Skin of body (tissue), 2 donors: ENCODE measurements around the gene BHLHA15. TPM values are rescaled to one million over a fixed set of nuclear protein-coding genes. Genes with fewer than 3 reads are reported as not detected.

Experiments
- DNase-seq: peaks from one replicate; lab custom pipeline; 2025; lab: John Stamatoyannopoulos, UW
- total RNA-seq: library from RNA; depleted of rRNA; stranded (reverse); fragments of >200 nt; gene quantifications from one replicate; pipeline ENCODE4 v1.2.3, GENCODE V29; 2014

The BHLHA15 gene
- total RNA-seq = 0.49 TPM

- no peak for DNase-seq
Observed at GRCh38 chr7:98211221-98211675, at the start of gene BHLHA15. Gene BHLHA15, plus strand, starts transcription at chr7:98211439. Its CDS starts 871 bp downstream, at chr7:98212310.

DNA sequence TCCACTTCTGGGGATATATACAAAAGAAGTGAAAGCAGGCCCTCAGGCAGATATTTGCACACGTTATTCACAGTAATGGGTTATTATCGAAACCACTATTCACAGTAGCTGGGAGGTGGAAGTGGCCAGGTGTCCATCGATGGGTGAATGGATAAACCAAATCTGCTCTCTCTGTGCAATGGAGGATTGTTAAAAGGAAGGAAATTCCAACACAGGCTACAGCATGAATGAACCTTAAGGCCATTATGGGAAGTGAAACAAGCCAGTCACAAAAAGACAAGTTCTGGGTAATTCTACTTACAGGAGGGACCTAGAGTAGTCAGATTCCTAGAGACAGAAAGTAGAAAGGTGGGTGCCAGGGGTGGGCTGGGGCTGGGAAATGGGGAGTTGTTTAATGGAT, 48.5 kb upstream of the BHLHA15 start:
- no peak for DNase-seq

- DNase-seq = no peak
Observed at GRCh38 chr7:98163269-98163668, 48.0 kb upstream of the BHLHA15 start.

- DNase-seq = no peak
Observed at GRCh38 chr7:98163704-98164494, 47.3 kb upstream of the BHLHA15 start.

DNA sequence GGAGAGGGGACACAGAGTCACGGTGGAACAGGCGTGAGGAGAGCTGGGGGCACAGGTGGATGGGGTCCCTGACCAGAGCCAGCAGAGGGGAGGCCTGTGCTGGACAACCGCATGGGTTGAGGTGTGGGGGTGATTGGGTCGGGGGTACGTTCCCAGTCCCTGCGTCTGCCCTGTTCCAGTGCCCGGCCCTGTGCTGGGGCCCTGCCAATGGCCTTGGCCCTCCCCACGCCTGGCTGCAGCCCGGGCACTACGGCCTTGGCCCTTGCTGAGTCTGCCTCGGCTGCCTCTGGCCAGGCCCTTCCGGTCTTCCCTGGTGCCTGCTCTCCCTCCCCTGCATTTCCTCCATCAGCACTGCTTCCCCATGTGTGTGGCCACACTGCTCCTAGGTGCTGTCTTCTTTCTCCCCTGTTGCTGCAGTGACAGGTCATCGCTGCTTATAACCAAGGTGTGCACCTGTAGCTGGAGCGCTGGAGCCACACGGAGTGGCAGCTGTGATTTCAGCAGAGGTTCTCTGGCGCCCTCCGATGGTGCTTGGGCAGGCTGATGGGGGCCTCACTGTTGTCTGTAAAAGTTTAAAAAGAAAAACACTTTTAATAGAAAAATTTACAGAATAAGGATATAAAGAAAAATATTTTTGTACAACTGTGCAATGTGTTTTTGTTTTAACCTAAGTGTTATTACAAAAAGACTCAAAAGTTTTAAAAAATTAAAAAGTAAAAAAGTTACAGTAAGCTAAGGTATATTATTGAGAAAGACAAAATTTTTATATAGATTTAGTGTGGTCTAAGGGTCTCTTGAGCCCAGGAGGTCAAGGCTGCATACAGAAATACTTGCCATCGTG, 45.2 kb upstream of the BHLHA15 start:
- DNase-seq = no peak

DNA sequence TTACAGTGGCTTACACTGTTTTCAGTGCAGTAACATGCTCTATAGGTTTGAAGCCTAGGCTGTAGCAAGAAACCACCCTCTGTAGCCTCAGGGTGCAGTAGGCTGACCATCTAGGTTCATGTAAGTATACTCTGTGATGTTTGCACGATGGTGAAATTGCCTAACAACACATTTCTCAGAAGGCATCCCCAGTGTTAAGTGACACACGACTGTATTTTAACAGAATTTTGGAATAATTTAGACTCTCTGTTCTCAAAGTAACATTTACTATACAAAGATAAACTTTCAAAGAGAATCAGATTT, 44.6 kb upstream of the BHLHA15 start:
- no peak for DNase-seq

DNA sequence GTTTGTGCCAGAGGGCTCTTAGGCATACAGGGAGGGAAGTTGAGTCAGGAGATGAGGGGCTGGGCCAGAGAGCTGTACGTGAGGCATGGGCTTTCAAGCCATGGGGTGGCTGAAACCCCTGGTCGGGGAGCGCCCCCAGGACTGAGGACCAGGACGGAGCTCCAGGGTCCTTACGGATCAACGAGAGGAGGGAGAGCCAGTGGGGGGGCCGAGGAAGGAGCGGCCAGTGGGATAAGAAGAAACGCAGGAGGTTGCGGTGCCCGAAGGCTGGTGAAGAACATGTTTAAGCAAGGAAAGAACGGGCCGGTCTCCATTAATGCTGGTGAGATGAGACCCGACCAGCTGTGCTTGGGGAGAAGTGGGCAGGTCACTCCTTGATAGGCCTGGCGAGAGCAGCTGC, 43.6 kb upstream of the BHLHA15 start:
- no peak for DNase-seq

DNA sequence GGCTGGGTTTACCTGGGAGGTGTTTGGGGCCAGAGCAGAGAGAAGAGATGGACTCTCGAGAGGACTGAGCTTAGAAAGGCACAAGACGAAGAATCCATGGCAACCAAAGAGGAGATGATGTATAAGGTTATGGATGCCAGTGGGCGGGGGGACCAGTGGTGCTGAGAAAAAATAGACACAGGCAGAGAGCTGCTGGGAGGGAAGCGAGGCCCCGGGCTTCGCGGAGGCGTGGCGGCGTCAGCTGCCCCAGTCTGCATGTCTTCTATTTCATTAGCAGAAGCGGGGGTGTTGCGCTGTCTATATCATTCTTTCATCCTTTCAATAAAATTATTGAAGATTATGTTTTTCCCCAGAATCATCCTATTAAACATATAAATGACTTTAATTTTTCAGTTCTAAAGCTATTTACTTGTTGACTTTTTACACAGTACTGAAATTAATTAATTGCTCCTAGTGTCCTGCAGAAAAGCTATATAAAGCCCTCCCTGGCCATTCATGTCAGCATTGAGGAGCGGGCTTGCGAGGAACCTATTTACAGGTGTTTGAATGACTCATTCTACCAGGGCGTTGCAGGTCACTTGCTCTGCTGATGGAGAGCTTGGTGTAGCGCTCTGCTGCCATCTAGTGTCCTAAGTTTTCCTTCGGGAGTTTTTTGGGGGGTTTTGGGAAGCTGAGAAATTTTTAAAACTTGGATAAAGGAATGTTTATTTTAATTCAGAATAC, 42.9 kb upstream of the BHLHA15 start:
- peak; percentile 16 for DNase-seq

DNA sequence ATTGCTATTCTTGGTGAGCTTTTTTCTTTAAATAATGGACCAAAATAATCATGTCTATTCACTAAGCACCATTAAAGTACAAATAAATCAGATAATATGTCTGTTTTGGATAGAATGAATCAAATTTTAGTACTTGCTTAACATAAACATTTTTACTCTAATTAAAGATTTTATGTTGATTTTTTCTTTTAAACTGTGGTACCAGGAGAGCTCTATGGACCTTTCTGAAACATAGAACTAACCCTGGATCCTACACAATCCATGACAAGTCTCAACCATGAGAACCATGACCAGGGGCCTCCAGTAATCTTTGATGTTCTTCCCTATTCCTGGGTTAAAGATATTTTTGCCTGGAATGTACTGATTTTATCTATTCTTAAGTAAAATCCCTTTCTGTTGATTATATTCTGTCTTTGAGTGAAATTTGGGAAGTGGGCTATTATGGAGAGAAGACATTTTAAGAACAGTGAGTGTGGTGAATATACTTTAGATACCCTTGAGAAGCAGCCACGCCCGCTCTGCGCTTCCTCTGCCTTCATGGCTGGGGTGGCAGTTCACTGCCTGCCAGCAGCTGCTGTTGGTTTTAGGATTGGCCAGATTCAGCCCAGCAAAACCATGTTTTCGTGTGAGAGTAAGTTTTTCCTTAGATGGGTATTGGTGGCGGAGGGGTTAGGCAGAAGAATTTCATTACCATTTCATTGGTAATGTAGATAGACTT, 42.2 kb upstream of the BHLHA15 start:
- no peak for DNase-seq

DNA sequence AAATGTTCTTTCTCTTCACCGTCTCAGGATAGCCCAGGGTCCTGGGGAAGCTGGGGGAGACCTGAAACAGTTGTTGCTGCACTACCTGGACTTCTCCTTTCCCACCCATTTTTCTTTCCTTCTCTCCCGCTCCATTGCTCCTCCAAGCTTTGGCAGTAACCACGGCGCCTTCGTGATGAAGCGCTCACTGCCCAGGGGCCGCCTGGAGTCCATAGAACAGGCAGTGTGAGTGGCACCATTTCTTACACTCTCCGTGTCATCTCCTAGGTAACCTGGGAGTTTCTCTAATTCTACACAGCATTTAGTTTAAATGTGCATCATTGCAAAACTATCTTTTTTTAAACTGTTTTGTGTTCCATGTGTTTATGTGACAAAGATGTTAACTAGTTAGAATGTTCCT, 40.3 kb upstream of the BHLHA15 start:
- no peak for DNase-seq

DNA sequence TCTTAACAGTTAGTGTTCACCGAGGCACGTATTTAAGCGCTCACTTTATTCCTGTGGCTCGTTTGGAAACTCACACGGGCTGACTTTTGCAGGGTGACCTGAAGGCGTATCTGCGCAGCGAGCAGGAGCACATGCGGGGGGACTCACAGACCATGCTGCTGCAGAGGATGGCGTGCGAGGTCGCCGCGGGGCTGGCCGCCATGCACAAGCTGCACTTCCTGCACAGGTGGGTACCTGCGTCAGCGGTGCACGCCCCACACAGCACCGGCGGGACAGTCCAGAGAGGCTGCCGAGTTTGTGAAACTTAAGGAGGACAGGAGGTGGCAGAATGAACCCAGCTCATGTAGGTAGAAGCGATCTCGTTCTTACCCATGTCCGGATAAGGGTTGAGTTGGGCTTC, 39.8 kb upstream of the BHLHA15 start:
- no peak for DNase-seq

DNA sequence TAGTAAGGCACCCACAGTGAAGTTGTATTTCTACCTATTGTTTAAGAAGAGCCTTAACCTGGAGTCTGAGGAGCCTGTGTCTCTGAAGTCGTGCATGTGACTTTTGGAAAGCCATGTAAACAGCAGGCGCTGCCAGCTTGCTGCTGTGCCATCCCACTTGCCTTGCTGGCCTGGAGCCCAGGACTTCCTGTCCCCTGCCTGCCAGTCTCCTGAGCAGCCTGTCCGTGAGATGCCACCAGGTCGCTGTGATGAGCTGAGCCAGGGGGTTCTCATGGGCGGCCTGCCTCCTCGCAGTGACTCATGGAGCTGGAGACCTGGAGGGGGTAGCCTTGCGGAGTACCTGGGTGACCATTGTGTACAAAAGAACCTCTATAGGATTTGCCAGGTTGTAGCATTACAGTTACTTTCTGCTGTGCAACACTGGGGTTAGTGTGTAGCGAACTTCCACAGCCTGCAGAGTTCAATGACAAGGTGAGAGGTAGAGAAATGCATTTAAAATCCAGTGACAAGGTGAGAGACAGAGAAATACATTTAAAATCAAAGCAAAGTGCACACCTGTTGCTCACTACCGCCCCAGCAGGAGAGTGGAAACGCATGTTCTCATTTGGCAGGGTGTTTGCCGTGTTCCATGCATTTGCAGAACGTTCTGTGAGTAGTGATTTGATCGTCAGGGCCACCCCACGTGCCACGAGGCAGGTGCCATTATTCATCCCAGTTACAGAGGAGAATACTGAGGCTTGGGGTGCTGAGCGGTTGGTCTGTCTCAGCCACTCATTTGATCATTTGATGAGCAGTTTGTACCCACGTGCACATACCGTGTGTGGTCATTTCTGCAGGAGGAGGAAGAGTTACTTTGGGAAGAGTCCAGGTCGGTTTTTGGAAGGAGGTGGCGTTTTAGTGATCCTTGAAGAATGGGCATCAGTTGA, 36.6 kb upstream of the BHLHA15 start:
- DNase-seq = no peak

DNA sequence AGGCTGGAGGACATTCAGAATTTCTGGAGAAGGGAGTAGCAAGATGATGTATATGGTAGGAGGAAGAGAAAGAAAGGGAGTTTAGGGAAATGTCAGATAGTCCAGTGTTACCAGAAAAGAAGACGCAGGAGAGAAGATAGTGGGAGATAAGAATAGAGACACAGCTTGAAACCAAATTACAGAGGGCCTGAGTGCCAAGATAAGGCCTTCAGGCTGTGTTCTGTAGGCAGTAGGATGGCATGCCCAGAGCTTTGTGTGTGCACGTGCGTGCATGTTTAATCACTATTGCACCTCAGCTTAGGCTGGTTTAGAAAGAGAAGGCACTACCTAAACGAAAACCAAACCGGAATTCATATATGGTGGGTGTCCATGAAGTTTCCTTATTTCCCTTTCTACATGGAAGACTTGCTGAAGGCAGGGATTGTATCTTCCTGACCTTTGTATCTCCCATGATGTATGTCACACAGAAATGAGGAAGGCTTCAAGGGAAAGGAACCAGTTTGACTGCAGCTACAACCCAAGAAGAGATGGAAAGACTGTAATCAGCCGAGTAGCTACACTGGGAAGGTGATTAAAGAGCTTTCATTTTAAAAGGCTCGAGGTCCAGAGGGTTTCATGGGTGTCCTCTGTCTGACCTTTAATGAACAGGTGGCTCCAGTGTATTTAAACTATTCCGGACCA, 35.8 kb upstream of the BHLHA15 start:
- DNase-seq = no peak

DNA sequence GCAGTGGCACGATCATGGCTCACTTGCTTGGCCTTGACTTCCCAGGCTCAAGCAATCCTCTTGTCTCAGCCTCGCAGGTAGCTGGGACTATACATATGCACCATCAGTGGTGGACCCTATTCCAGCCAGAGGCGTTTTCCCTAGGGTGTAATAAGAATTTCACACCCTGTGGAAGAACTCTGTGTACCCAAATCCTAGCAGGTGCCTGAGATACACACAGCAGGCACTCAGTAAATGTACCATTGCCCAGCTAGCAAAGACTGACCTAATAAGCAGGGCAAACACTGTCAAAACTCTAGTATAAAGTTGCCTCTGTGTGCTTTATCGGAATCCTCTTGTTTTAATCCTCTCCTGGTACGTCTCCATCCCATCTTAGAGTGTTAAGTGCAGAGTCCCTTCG, 33.7 kb upstream of the BHLHA15 start:
- DNase-seq = no peak

DNA sequence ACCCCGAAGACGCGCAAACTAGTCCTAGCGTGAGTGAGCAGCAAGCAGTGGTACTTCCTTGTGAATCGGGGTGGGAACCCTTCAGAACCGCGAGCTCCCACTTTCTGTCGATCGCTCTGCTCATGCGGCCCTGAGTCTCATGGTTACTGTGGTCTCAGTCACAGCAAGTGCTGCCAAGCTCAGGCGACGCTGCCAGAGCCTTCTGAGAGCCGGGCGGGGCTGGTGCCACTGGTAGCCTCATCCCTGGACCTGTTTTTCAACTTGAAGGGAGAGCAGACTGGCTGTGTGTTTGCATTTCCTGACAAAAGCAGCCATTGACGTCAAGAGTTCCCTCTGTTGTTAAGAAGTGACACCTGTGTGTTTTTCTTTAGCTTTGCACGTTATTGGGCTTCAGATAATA, 32.9 kb upstream of the BHLHA15 start:
- DNase-seq = no peak

DNA sequence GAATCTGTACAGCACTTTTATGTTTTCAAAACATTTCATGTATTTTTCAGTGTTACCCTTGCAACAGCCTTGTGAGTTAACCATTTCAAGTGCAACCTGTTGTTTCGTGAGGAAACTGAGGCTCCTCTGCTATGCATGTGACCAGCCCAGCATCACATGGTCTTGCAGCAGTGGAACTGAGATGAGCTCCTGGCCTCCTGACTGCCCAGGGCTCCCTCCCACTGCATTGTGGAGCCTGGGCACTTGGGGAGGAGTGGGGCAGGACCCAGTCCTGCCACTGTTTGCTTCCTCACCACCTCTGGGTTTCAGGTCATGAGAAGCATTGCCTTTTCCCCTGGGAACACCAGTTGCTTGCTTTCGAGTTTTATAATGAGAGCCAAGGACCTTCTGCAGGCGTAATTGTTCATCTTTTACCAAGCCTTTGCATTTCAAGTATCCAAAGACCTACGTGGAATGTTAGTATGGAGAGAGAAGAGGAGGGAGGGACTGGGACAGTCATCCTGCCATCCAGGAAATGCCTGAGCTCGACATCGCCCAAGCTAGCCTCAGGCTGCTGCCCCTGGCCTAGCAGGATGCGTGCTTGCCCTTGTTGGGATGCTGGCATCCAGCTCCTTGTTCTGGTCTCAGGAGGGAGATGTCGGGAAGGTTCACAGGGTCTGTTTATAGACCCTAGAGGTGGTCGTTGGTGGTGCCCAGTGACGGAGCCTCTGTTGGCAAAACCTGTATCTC, 32.3 kb upstream of the BHLHA15 start:
- no peak for DNase-seq

DNA sequence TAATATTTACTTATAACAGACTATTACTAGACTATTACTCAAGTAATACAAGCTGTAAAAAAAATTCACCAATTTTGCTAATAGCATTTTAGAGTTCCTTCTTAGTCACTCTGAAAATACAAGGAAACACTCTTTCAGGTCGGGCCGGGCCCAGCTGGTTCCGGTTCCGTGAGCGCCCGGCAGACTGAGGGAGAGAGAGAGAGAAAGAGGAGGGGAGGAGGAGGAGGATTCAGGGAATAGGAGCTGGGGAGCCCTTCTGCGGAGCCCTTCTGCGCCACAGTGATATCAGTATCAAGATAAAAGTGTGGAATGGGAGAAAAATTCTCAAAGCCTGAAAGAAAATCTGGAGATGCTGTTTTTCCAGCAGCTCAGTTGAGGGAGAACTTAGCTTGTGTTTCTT, 30.5 kb upstream of the BHLHA15 start:
- no peak for DNase-seq

DNA sequence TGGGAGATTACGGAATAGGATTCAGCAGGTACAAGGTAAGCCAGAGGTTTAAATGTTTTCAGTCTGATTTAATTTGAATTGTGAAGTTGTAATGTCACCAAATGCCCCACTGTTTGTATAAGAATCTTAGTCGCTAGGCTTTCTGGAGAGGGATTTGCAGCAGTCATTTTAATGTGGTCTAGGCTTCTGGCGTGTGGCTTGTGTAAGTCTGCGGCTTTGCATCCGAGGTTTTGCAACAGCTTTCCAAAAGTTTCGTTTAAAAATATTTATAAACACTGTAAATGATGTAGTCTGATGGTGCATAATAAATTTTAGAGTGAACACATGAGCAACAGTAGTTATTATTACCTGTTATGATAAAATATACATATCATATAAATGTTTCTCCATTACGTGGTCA, 26.1 kb upstream of the BHLHA15 start:
- DNase-seq = no peak

- DNase-seq = no peak
Observed at GRCh38 chr7:98186452-98187137, 24.6 kb upstream of the BHLHA15 start.
